ENCODE results near the gene ADAM10. TPM values are rescaled to one million over a fixed set of nuclear protein-coding genes. Genes with fewer than 3 reads are reported as not detected.

ADAM10 gene
- total RNA-seq = 244 and 326 TPM in 2 replicates

DNA sequence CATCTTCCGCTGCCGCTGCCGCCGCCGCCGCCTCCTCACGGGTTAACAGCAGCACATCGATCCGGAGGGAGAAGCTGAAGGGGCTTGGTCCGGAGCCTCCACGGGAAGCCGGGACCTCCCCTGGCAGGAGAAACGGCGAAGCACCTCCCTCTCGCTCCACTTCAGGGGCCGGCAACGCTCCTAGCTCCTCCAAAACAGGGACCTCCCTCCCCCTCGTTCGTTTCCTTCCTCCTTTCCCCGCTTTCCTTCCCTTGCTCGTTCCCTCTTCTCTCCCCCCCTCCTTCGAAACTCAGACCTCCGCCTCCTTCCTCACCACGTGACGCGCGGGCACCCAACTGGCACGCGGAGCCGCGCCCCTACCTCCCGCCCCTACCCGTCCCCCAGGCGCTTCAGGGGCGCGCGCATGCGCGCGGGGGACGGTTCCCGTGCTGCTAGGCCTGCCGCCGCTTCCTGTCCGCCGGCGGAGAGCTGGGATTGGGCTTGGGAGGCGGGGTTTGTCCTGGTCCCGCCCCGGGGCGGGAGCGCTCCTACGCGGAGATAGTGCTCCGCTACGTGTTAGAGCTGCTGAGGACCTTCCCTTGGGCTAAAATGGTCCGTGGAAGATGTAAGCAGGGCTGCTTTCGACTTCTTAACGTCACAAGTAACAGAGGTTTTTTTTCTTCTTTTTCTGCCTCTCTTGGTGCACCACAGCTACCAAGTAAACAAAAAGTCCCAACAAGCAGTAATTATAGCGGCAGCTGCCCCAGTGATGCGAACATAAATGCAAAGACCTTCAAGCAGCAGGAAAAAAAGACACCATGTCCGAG is at the start of gene ADAM10:
Gene ADAM10 (minus strand): TSS at position 176 of the 806 bp plus-strand sequence. CDS start 173 bp downstream, at position 3.

GRCh38 chr15:58770857-58771620 is 21.5 kb upstream of the ADAM10 start, which contains the start of gene MINDY2:
MINDY2 (plus strand) TSS chr15:58771302; CDS start chr15:58771396, 94 bp downstream.

Other genes with a start within 250 kb of the ADAM10 start
- 16.1 and 16.5 TPM in 2 replicates for gene MINDY2, start 21.6 kb upstream of the ADAM10 start, total RNA-seq
- 71.5 and 79.7 TPM in 2 replicates for gene SLTM, start 184.0 kb upstream of the ADAM10 start, total RNA-seq
- gene RNF111, start 238.0 kb upstream of the ADAM10 start, total RNA-seq = 11.9 and 16.5 TPM in 2 replicates

All from aortic smooth muscle cell (primary cell).